NCI-H526 treated with DMSO at 0.1 percent for 48 hours (cell line): ENCODE results near the gene MIOX.
A peak's percentile ranks its signal among the peaks of the same experiment; 100 is the strongest.
"Not testable (repeated sequence)": the region's sequence is repeated elsewhere in the genome, so short reads cannot be mapped to it uniquely, and the experiment has no call there.

ENCODE experiments used
- DNase-seq: peaks from one replicate; lab custom pipeline; 2025; lab: John Stamatoyannopoulos, UW

Gene MIOX

GRCh38 chr22:50517495-50518260 is 31.0 kb downstream of the MIOX start:
- no peak for DNase-seq

- no peak for DNase-seq
These were observed 31.9 kb downstream of the MIOX start for GRCh38 chr22:50518606-50519005.

- no peak for DNase-seq
These were observed 32.5 kb downstream of the MIOX start for GRCh38 chr22:50519151-50519550.

GRCh38 chr22:50520184-50520583 is 33.5 kb downstream of the MIOX start:
- DNase-seq, result not testable (repeated sequence)

GRCh38 chr22:50520826-50521453 is 34.3 kb downstream of the MIOX start:
- DNase-seq, result no peak

GRCh38 chr22:50521710-50522109 is 35.1 kb downstream of the MIOX start:
- no peak for DNase-seq

- DNase-seq, result no peak
These were observed 35.6 kb downstream of the MIOX start for GRCh38 chr22:50522208-50522805.

GRCh38 chr22:50522806-50523438 is 36.3 kb downstream of the MIOX start:
- no peak for DNase-seq

- no peak for DNase-seq
These were observed 36.8 kb downstream of the MIOX start for GRCh38 chr22:50523458-50523805.

- DNase-seq, result peak; percentile 33
These were observed 37.4 kb downstream of the MIOX start for GRCh38 chr22:50523806-50524675.

- DNase-seq, result no peak
These were observed 38.0 kb downstream of the MIOX start for GRCh38 chr22:50524676-50525103.

- DNase-seq, result peak; percentile 80
These were observed 38.6 kb downstream of the MIOX start, which contains the start of gene SCO2 for GRCh38 chr22:50525104-50525857. TSS of gene SCO2 (minus strand) at chr22:50525598. CDS start at chr22:50524411, 1,187 bp downstream.

GRCh38 chr22:50525858-50526107 is 39.1 kb downstream of the MIOX start:
- DNase-seq, result peak; percentile 66

- DNase-seq, result no peak
These were observed 39.6 kb downstream of the MIOX start for GRCh38 chr22:50526108-50526833.

GRCh38 chr22:50526834-50527801 is 40.5 kb downstream of the MIOX start:
- no peak for DNase-seq

GRCh38 chr22:50527921-50528681 is 41.4 kb downstream of the MIOX start:
- DNase-seq, result no peak

GRCh38 chr22:50528682-50529415 is 42.2 kb downstream of the MIOX start:
- no peak for DNase-seq

GRCh38 chr22:50529416-50529896 is 42.8 kb downstream of the MIOX start:
- DNase-seq, result no peak
